ENCODE data around the gene TRIM37. TPM values are rescaled to one million over a fixed set of nuclear protein-coding genes. Genes with fewer than 3 reads are reported as not detected.

The TRIM37 gene
- polyA plus RNA-seq, 1 donor (not counting 4 experiments of a cell fraction or from before 2014, with no cell fraction given): 26.4 TPM

GRCh38 chr17:58985367-58985766 is 121.3 kb downstream of the TRIM37 start:
- Histone ChIP-seq H3K36me3 (ENCODE audit: control insufficient read depth in 2 of 2, extremely low read depth in 1 of 2, insufficient read depth in 2 of 2, low read length in 2 of 2) (peaks cover 0 to 7% of the 10 kb centered on the region in 2 experiments), H3K27ac (ENCODE audit: control insufficient read depth, insufficient read depth, low read length) (no peak overlapping the region), H3K4me1 (ENCODE audit: control insufficient read depth, extremely low read depth, insufficient read depth, low read length) (no peaks in the 10 kb centered on the region), H3K9me1 (ENCODE audit: control insufficient read depth, extremely low read depth, insufficient read depth, low read length) (no peaks in the 10 kb centered on the region), H2AFZ (ENCODE audit: control insufficient read depth, low read length) (no peak overlapping the region), H3K9ac (ENCODE audit: control insufficient read depth, extremely low read depth, insufficient read depth, low read length) (no peak overlapping the region), H3K27me3 (ENCODE audit: control insufficient read depth, extremely low read depth, insufficient read depth, low read length) (no peaks in the 10 kb centered on the region), H4K20me1 (ENCODE audit: control insufficient read depth, extremely low read depth, insufficient read depth, low read length) (no peaks in the 10 kb centered on the region), H3K9me3 (ENCODE audit: control insufficient read depth, low read depth, low read length) (no peaks in the 10 kb centered on the region), H3K4me3 (ENCODE audit: control insufficient read depth in 2 of 3, extremely low read depth in 1 of 3, insufficient read depth in 2 of 3, low read depth in 1 of 3, low read length in 3 of 3) (no peak overlapping the region), H3K4me2 (ENCODE audit: control insufficient read depth, extremely low read depth, insufficient read depth, low read depth, low read length) (no peak overlapping the region), H3K79me2 (ENCODE audit: control insufficient read depth, insufficient read depth, low read length) (no peaks in the 10 kb centered on the region)
- FAIRE-seq (no peak), DNase-seq (ENCODE audit: low read depth, low spot score) (no peak)
- no peak for TF ChIP-seq CTCF (optimal IDR thresholded peaks at IDR 0.05 in 1 of 3, IDR thresholded peaks at IDR 0.05 in 1 of 3, conservative IDR thresholded peaks at IDR 0.05 in 1 of 3; ENCODE audit: extremely low read depth in 1 of 3, insufficient read depth in 2 of 3, low read length in 3 of 3)
- TF ChIP-seq EZH2 (IDR thresholded peaks at IDR 0.05; ENCODE audit: low read length): no peak
- dilution Hi-C loops (cut with MboI; ENCODE audit: extremely low pct_ligation_motif_present, low sequenced_read_pairs): no loop called here

GRCh38 chr17:58982626-58983025 is 124.1 kb downstream of the TRIM37 start:
- FAIRE-seq (no peak), DNase-seq (ENCODE audit: low read depth, low spot score) (no peak)
- Histone ChIP-seq H3K36me3 (ENCODE audit: control insufficient read depth in 2 of 2, extremely low read depth in 1 of 2, insufficient read depth in 2 of 2, low read length in 2 of 2) (peaks cover 0 to 7% of the 10 kb centered on the region in 2 experiments), H3K27me3 (ENCODE audit: control insufficient read depth, extremely low read depth, insufficient read depth, low read length) (no peaks in the 10 kb centered on the region), H3K27ac (ENCODE audit: control insufficient read depth, insufficient read depth, low read length) (no peak overlapping the region), H3K4me3 (ENCODE audit: control insufficient read depth in 2 of 3, extremely low read depth in 1 of 3, insufficient read depth in 2 of 3, low read depth in 1 of 3, low read length in 3 of 3) (no peak overlapping the region), H4K20me1 (ENCODE audit: control insufficient read depth, extremely low read depth, insufficient read depth, low read length) (no peaks in the 10 kb centered on the region), H3K9me3 (ENCODE audit: control insufficient read depth, low read depth, low read length) (no peaks in the 10 kb centered on the region), H3K79me2 (ENCODE audit: control insufficient read depth, insufficient read depth, low read length) (no peaks in the 10 kb centered on the region), H2AFZ (ENCODE audit: control insufficient read depth, low read length) (no peak overlapping the region), H3K9ac (ENCODE audit: control insufficient read depth, extremely low read depth, insufficient read depth, low read length) (no peak overlapping the region), H3K4me1 (ENCODE audit: control insufficient read depth, extremely low read depth, insufficient read depth, low read length) (no peaks in the 10 kb centered on the region), H3K9me1 (ENCODE audit: control insufficient read depth, extremely low read depth, insufficient read depth, low read length) (no peaks in the 10 kb centered on the region), H3K4me2 (ENCODE audit: control insufficient read depth, extremely low read depth, insufficient read depth, low read depth, low read length) (no peak overlapping the region)
- TF ChIP-seq CTCF (optimal IDR thresholded peaks at IDR 0.05 in 1 of 3, IDR thresholded peaks at IDR 0.05 in 1 of 3, conservative IDR thresholded peaks at IDR 0.05 in 1 of 3; ENCODE audit: extremely low read depth in 1 of 3, insufficient read depth in 2 of 3, low read length in 3 of 3) (no peak), EZH2 (IDR thresholded peaks at IDR 0.05; ENCODE audit: low read length) (no peak)
- dilution Hi-C loops (cut with MboI; ENCODE audit: extremely low pct_ligation_motif_present, low sequenced_read_pairs): no loop called here

All from keratinocyte (primary cell).